ENCODE measurements around the gene GPR18.

The GPR18 gene

GRCh38 chr13:99301056-99301838, 43.1 kb upstream of the GPR18 start:
- no peak overlapping the region for H3K4me3 ChIP-seq (ENCODE audit: low read length in 2 of 2)
- H3K27ac ChIP-seq (ENCODE audit: low read length): no peak overlapping the region
- no peak overlapping the region for H3K9ac ChIP-seq (ENCODE audit: low read length in 2 of 2)
- no peaks in the 10 kb centered on the region for H3K27me3 ChIP-seq (ENCODE audit: control insufficient read depth in 1 of 2, insufficient read depth in 2 of 2, low read length in 2 of 2)
- H3K4me1 ChIP-seq (ENCODE audit: control insufficient read depth, insufficient read depth, low read length): peaks cover 8% of the 10 kb centered on the region
- H3K36me3 ChIP-seq (ENCODE audit: control insufficient read depth in 2 of 2, insufficient read depth in 2 of 2, low read length in 2 of 2): no peaks in the 10 kb centered on the region
- H3K9me3 ChIP-seq (ENCODE audit: control insufficient read depth in 2 of 2, low read length in 2 of 2): no peaks in the 10 kb centered on the region

GRCh38 chr13:99299920-99300341, 41.8 kb upstream of the GPR18 start:
- H3K9me3 ChIP-seq (ENCODE audit: control insufficient read depth in 2 of 2, low read length in 2 of 2): no peaks in the 10 kb centered on the region
- H3K36me3 ChIP-seq (ENCODE audit: control insufficient read depth in 2 of 2, insufficient read depth in 2 of 2, low read length in 2 of 2): peaks cover 7 to 9% of the 10 kb centered on the region in 2 donors
- no peak overlapping the region for H3K27ac ChIP-seq (ENCODE audit: low read length)
- no peak overlapping the region for H3K4me3 ChIP-seq (ENCODE audit: low read length in 2 of 2)
- H3K4me1 ChIP-seq (ENCODE audit: control insufficient read depth, insufficient read depth, low read length): peaks cover 8% of the 10 kb centered on the region
- no peaks in the 10 kb centered on the region for H3K27me3 ChIP-seq (ENCODE audit: control insufficient read depth in 1 of 2, insufficient read depth in 2 of 2, low read length in 2 of 2)
- no peak overlapping the region for H3K9ac ChIP-seq (ENCODE audit: low read length in 2 of 2)

GRCh38 chr13:99299256-99299919, 41.2 kb upstream of the GPR18 start:
- H3K9me3 ChIP-seq (ENCODE audit: control insufficient read depth in 2 of 2, low read length in 2 of 2): no peaks in the 10 kb centered on the region
- H3K4me3 ChIP-seq (ENCODE audit: low read length in 2 of 2): no peak overlapping the region
- H3K9ac ChIP-seq (ENCODE audit: low read length in 2 of 2): no peak overlapping the region
- no peaks in the 10 kb centered on the region for H3K27me3 ChIP-seq (ENCODE audit: control insufficient read depth in 1 of 2, insufficient read depth in 2 of 2, low read length in 2 of 2)
- peaks cover 7 to 11% of the 10 kb centered on the region in 2 donors for H3K36me3 ChIP-seq (ENCODE audit: control insufficient read depth in 2 of 2, insufficient read depth in 2 of 2, low read length in 2 of 2)
- no peak overlapping the region for H3K27ac ChIP-seq (ENCODE audit: low read length)
- peaks cover 3% of the 10 kb centered on the region for H3K4me1 ChIP-seq (ENCODE audit: control insufficient read depth, insufficient read depth, low read length)

GRCh38 chr13:99298056-99298455, 39.9 kb upstream of the GPR18 start:
- H3K9me3 ChIP-seq (ENCODE audit: control insufficient read depth in 2 of 2, low read length in 2 of 2): no peaks in the 10 kb centered on the region
- no peak overlapping the region for H3K4me3 ChIP-seq (ENCODE audit: low read length in 2 of 2)
- no peak overlapping the region for H3K9ac ChIP-seq (ENCODE audit: low read length in 2 of 2)
- no peak overlapping the region for H3K27ac ChIP-seq (ENCODE audit: low read length)
- no peaks in the 10 kb centered on the region for H3K4me1 ChIP-seq (ENCODE audit: control insufficient read depth, insufficient read depth, low read length)
- H3K36me3 ChIP-seq (ENCODE audit: control insufficient read depth in 2 of 2, insufficient read depth in 2 of 2, low read length in 2 of 2): peaks cover 11 to 16% of the 10 kb centered on the region in 2 donors
- H3K27me3 ChIP-seq (ENCODE audit: control insufficient read depth in 1 of 2, insufficient read depth in 2 of 2, low read length in 2 of 2): no peaks in the 10 kb centered on the region

- no peak overlapping the region for H3K9ac ChIP-seq (ENCODE audit: low read length in 2 of 2)
- peaks cover 11 to 17% of the 10 kb centered on the region in 2 donors for H3K36me3 ChIP-seq (ENCODE audit: control insufficient read depth in 2 of 2, insufficient read depth in 2 of 2, low read length in 2 of 2)
- H3K4me1 ChIP-seq (ENCODE audit: control insufficient read depth, insufficient read depth, low read length): no peaks in the 10 kb centered on the region
- H3K27me3 ChIP-seq (ENCODE audit: control insufficient read depth in 1 of 2, insufficient read depth in 2 of 2, low read length in 2 of 2): no peaks in the 10 kb centered on the region
- no peak overlapping the region for H3K27ac ChIP-seq (ENCODE audit: low read length)
- no peaks in the 10 kb centered on the region for H3K9me3 ChIP-seq (ENCODE audit: control insufficient read depth in 2 of 2, low read length in 2 of 2)
- no peak overlapping the region for H3K4me3 ChIP-seq (ENCODE audit: low read length in 2 of 2)
These were observed 39.2 kb upstream of the GPR18 start for GRCh38 chr13:99297331-99297730.

GRCh38 chr13:99296398-99296797, 38.2 kb upstream of the GPR18 start:
- Histone ChIP-seq H3K9ac (ENCODE audit: low read length in 2 of 2) (no peak overlapping the region), H3K4me3 (ENCODE audit: low read length in 2 of 2) (no peak overlapping the region), H3K27ac (ENCODE audit: low read length) (no peak overlapping the region), H3K27me3 (ENCODE audit: control insufficient read depth in 1 of 2, insufficient read depth in 2 of 2, low read length in 2 of 2) (no peaks in the 10 kb centered on the region), H3K9me3 (ENCODE audit: control insufficient read depth in 2 of 2, low read length in 2 of 2) (no peaks in the 10 kb centered on the region), H3K4me1 (ENCODE audit: control insufficient read depth, insufficient read depth, low read length) (no peaks in the 10 kb centered on the region), H3K36me3 (ENCODE audit: control insufficient read depth in 2 of 2, insufficient read depth in 2 of 2, low read length in 2 of 2) (peaks cover 11 to 17% of the 10 kb centered on the region in 2 donors)

- Histone ChIP-seq H3K27ac (ENCODE audit: low read length) (no peak overlapping the region), H3K9me3 (ENCODE audit: control insufficient read depth in 2 of 2, low read length in 2 of 2) (no peaks in the 10 kb centered on the region), H3K9ac (ENCODE audit: low read length in 2 of 2) (no peak overlapping the region), H3K4me1 (ENCODE audit: control insufficient read depth, insufficient read depth, low read length) (no peaks in the 10 kb centered on the region), H3K4me3 (ENCODE audit: low read length in 2 of 2) (no peak overlapping the region), H3K27me3 (ENCODE audit: control insufficient read depth in 1 of 2, insufficient read depth in 2 of 2, low read length in 2 of 2) (no peaks in the 10 kb centered on the region), H3K36me3 (ENCODE audit: control insufficient read depth in 2 of 2, insufficient read depth in 2 of 2, low read length in 2 of 2) (peaks cover 11 to 17% of the 10 kb centered on the region in 2 donors)
These were observed 37.5 kb upstream of the GPR18 start for GRCh38 chr13:99295488-99296252.

- H3K4me3 ChIP-seq (ENCODE audit: low read length in 2 of 2): no peak overlapping the region
- H3K27ac ChIP-seq (ENCODE audit: low read length): no peak overlapping the region
- no peak overlapping the region for H3K9ac ChIP-seq (ENCODE audit: low read length in 2 of 2)
- no peaks in the 10 kb centered on the region for H3K9me3 ChIP-seq (ENCODE audit: control insufficient read depth in 2 of 2, low read length in 2 of 2)
- no peaks in the 10 kb centered on the region for H3K4me1 ChIP-seq (ENCODE audit: control insufficient read depth, insufficient read depth, low read length)
- no peaks in the 10 kb centered on the region for H3K27me3 ChIP-seq (ENCODE audit: control insufficient read depth in 1 of 2, insufficient read depth in 2 of 2, low read length in 2 of 2)
- peaks cover 13 to 17% of the 10 kb centered on the region in 2 donors for H3K36me3 ChIP-seq (ENCODE audit: control insufficient read depth in 2 of 2, insufficient read depth in 2 of 2, low read length in 2 of 2)
These were observed 36.8 kb upstream of the GPR18 start for GRCh38 chr13:99294958-99295357.

GRCh38 chr13:99294198-99294597, 36.0 kb upstream of the GPR18 start:
- Histone ChIP-seq H3K9ac (ENCODE audit: low read length in 2 of 2) (no peak overlapping the region), H3K36me3 (ENCODE audit: control insufficient read depth in 2 of 2, insufficient read depth in 2 of 2, low read length in 2 of 2) (peaks cover 14 to 17% of the 10 kb centered on the region in 2 donors), H3K9me3 (ENCODE audit: control insufficient read depth in 2 of 2, low read length in 2 of 2) (no peaks in the 10 kb centered on the region), H3K27ac (ENCODE audit: low read length) (no peak overlapping the region), H3K4me3 (ENCODE audit: low read length in 2 of 2) (no peak overlapping the region), H3K27me3 (ENCODE audit: control insufficient read depth in 1 of 2, insufficient read depth in 2 of 2, low read length in 2 of 2) (no peaks in the 10 kb centered on the region), H3K4me1 (ENCODE audit: control insufficient read depth, insufficient read depth, low read length) (no peaks in the 10 kb centered on the region)

- Histone ChIP-seq H3K4me3 (ENCODE audit: low read length in 2 of 2) (no peak overlapping the region), H3K9me3 (ENCODE audit: control insufficient read depth in 2 of 2, low read length in 2 of 2) (no peaks in the 10 kb centered on the region), H3K27ac (ENCODE audit: low read length) (no peak overlapping the region), H3K27me3 (ENCODE audit: control insufficient read depth in 1 of 2, insufficient read depth in 2 of 2, low read length in 2 of 2) (no peaks in the 10 kb centered on the region), H3K4me1 (ENCODE audit: control insufficient read depth, insufficient read depth, low read length) (peaks cover 1% of the 10 kb centered on the region), H3K9ac (ENCODE audit: low read length in 2 of 2) (no peak overlapping the region), H3K36me3 (ENCODE audit: control insufficient read depth in 2 of 2, insufficient read depth in 2 of 2, low read length in 2 of 2) (peaks cover 14 to 17% of the 10 kb centered on the region in 2 donors)
These were observed 35.0 kb upstream of the GPR18 start for GRCh38 chr13:99293178-99293577.

Measured in stomach smooth muscle (tissue), 2 donors.